ENCODE measurements around the gene GAS5.
"Not testable (repeated sequence)": the region's sequence is repeated elsewhere in the genome, so short reads cannot be mapped to it uniquely, and the experiment has no call there.

- not testable (repeated sequence) for TF ChIP-seq SUZ12 (IDR thresholded peaks at IDR 0.05); BHLHE40 (IDR thresholded peaks at IDR 0.05; ENCODE audit: borderline replicate concordance); PKNOX1 (IDR thresholded peaks at IDR 0.05); FOXM1 (IDR thresholded peaks at IDR 0.05; ENCODE audit: borderline replicate concordance); SP1 (IDR thresholded peaks at IDR 0.05); ZNF384 (IDR thresholded peaks at IDR 0.05); ELF4 (IDR thresholded peaks at IDR 0.05); ARNT (IDR thresholded peaks at IDR 0.05); CTBP1 (IDR thresholded peaks at IDR 0.05; ENCODE audit: borderline replicate concordance); HDGF (IDR thresholded peaks at IDR 0.05; ENCODE audit: borderline replicate concordance); FOXK2 (IDR thresholded peaks at IDR 0.05)
Measured at GRCh38 chr1:173881117-173881516, 13.3 kb upstream of the GAS5 start.

All from HEK293T (cell line).